Endothelial cell of umbilical vein (primary cell): ENCODE measurements around the gene PSMB4. TPM values are rescaled to one million over a fixed set of nuclear protein-coding genes. Genes with fewer than 3 reads are reported as not detected.

ENCODE experiments used
- BruUV-seq: library from RNA; stranded (reverse); fragments of 400-500 nt; replicated peaks from 2 replicates; lab custom pipeline; 2021; lab: Mats Ljungman, UMichigan
- CTCF ChIA-PET: fragments of 300-600, 350-600 bp; sonication (Branson Sonifier 250); formaldehyde crosslinking; loops from one replicate; lab custom pipeline; 2021; ENCODE audit warnings: antibody characterized with exemption, inconsistent platforms; lab: Charles Lee
- POLR2A ChIA-PET: fragments of 300-600, 350-600 bp; sonication (Branson Sonifier 250); formaldehyde crosslinking; loops from one replicate; lab custom pipeline; 2021; ENCODE audit warnings: antibody characterized with exemption, inconsistent platforms; lab: Charles Lee
- DNase-seq: peaks from one replicate; pipeline ENCODE4 v3.0.0-alpha.2; 2011; ENCODE audit warnings: low read depth, low spot score
- FAIRE-seq: peaks from 2 replicates; lab custom pipeline; 2011; peaks lifted over from hg19 to GRCh38; lab: Jason Lieb, UNC
- H2AFZ ChIP-seq: 2 replicates; pipeline ENCODE4 v1.6.0; 2012; ENCODE audit warnings: low read depth, low read length, control low read depth, inconsistent platforms
- H3K27ac ChIP-seq: 2 replicates; pipeline ENCODE4 v1.5.1; 2011; ENCODE audit warnings: low read depth, mild to moderate bottlenecking, control low read depth, low read length, moderate library complexity; ENCODE audit not compliant: insufficient read depth
- H3K27me3 ChIP-seq, 2 experiments: 2 replicates each; pipeline versions ENCODE4 v1.6.0 to v1.6.1; 2011; ENCODE audit warnings: low read length in 2 of 2, mixed read lengths in 1 of 2; ENCODE audit not compliant: control insufficient read depth in 2 of 2, insufficient read depth in 2 of 2
- H3K36me3 ChIP-seq, 2 experiments: 2 replicates in 1 of 2; 3 replicates in 1 of 2; pipeline ENCODE4 v1.5.1; 2011; ENCODE audit warnings: low read length in 2 of 2, mild to moderate bottlenecking in 1 of 2, moderate library complexity in 1 of 2; ENCODE audit not compliant: control insufficient read depth in 2 of 2, insufficient read depth in 2 of 2; ENCODE audit errors: extremely low read depth in 1 of 2
- H3K4me1 ChIP-seq: 3 replicates; pipeline ENCODE4 v1.5.1; 2011; ENCODE audit warnings: mild to moderate bottlenecking, low read length; ENCODE audit not compliant: control insufficient read depth, insufficient read depth; ENCODE audit errors: extremely low read depth
- H3K4me2 ChIP-seq: 2 replicates; pipeline ENCODE4 v1.6.1; 2011; ENCODE audit warnings: low read length, control low read depth, mixed read lengths; ENCODE audit not compliant: insufficient read depth
- H3K4me3 ChIP-seq, 3 experiments: fragments of 200-600 bp in 1 of 3; sonication (generic), shearing (Covaris generic) in 1 of 3; replicated peaks in 1 of 3; 2 replicates each; pipeline ENCODE4 v1.5.1; 2011 to 2016; ENCODE audit warnings: control low read depth in 3 of 3, low read length in 3 of 3, mild to moderate bottlenecking in 2 of 3, inconsistent platforms in 1 of 3, low read depth in 1 of 3, moderate library complexity in 1 of 3; ENCODE audit not compliant: insufficient read depth in 1 of 3
- H3K79me2 ChIP-seq: 2 replicates; pipeline ENCODE4 v1.6.0; 2012; ENCODE audit warnings: low read length, inconsistent platforms; ENCODE audit not compliant: control insufficient read depth, insufficient read depth
- H3K9ac ChIP-seq: replicated peaks from 2 replicates; pipeline ENCODE3; 2011; ENCODE audit warnings: low read length, control low read depth; ENCODE audit not compliant: insufficient read depth; ENCODE audit errors: extremely low read depth
- H3K9me1 ChIP-seq: replicated peaks from 3 replicates; pipeline ENCODE4 v1.6.0; 2011; ENCODE audit warnings: mild to moderate bottlenecking, low read length; ENCODE audit not compliant: control insufficient read depth, insufficient read depth; ENCODE audit errors: extremely low read depth
- H3K9me3 ChIP-seq: replicated peaks from 2 replicates; pipeline ENCODE4 v1.5.1; 2012; ENCODE audit warnings: low read length, inconsistent platforms; ENCODE audit not compliant: control insufficient read depth, insufficient read depth
- H4K20me1 ChIP-seq: replicated peaks from 2 replicates; pipeline ENCODE3; 2011; ENCODE audit warnings: mild to moderate bottlenecking, low read length; ENCODE audit not compliant: control insufficient read depth, insufficient read depth; ENCODE audit errors: extremely low read depth
- CTCF ChIP-seq, 2 donors: IDR thresholded peaks; 1 replicate in 1 of 2; 2 replicates in 1 of 2; pipeline ENCODE4 v1.5.1; 2011; ENCODE audit warnings: low read length in 2 of 2, mild to moderate bottlenecking in 2 of 2, moderate library complexity in 2 of 2, control low read depth in 1 of 2, inconsistent platforms in 1 of 2, low read depth in 1 of 2; ENCODE audit not compliant: insufficient read depth in 1 of 2; ENCODE audit errors: extremely low read depth in 1 of 2
- EZH2 ChIP-seq: IDR thresholded peaks from 2 replicates; pipeline ENCODE4 v1.6.1; 2012; ENCODE audit warnings: borderline replicate concordance, low read depth, mild to moderate bottlenecking, moderate library complexity, low read length, inconsistent platforms; ENCODE audit not compliant: severe bottlenecking
- FOS ChIP-seq: IDR thresholded peaks from 2 replicates; pipeline ENCODE4 v1.6.1; 2011; ENCODE audit warnings: mild to moderate bottlenecking, low read length, moderate library complexity, borderline replicate concordance; ENCODE audit not compliant: insufficient read depth
- GATA2 ChIP-seq: IDR thresholded peaks from 2 replicates; pipeline ENCODE4 v1.7.0; 2011; ENCODE audit warnings: low read depth, mild to moderate bottlenecking, moderate library complexity, mixed read lengths, low read length; ENCODE audit not compliant: insufficient read length, insufficient read depth
- JUN ChIP-seq: IDR thresholded peaks from 2 replicates; pipeline ENCODE4 v1.6.1; 2011; ENCODE audit warnings: borderline replicate concordance, low read depth; ENCODE audit not compliant: insufficient read length, insufficient read depth
- MAX ChIP-seq: IDR thresholded peaks from 2 replicates; pipeline ENCODE4 v1.6.1; 2011; ENCODE audit not compliant: insufficient read depth, insufficient read length
- MYC ChIP-seq: IDR thresholded peaks from one replicate; pipeline ENCODE4 v1.6.1; 2011; ENCODE audit warnings: mild to moderate bottlenecking, low read depth, low read length
- POLR2A ChIP-seq: IDR thresholded peaks from 2 replicates; pipeline ENCODE4 v1.6.1; 2012; ENCODE audit warnings: low read depth, mild to moderate bottlenecking, control low read depth, low read length
- POLR2AphosphoS5 ChIP-seq: IDR thresholded peaks from 2 replicates; pipeline ENCODE4 v1.6.1; 2012; ENCODE audit warnings: low read depth, mild to moderate bottlenecking, control low read depth, low read length, moderate library complexity; ENCODE audit not compliant: insufficient read depth
- dilution Hi-C: fragments of 300-500 bp; cut with MboI; formaldehyde crosslinking; loops from one replicate; pipeline ENCODE4 v1.15.0; 2019; ENCODE audit warnings: low sequenced_read_pairs; ENCODE audit not compliant: extremely low pct_ligation_motif_present
- intact Hi-C: fragments of 100-400 bp; cut with micrococcal nuclease; formaldehyde crosslinking; loops from one replicate; pipeline ENCODE4 v1.10.0; 2022
- polyA plus RNA-seq, 4 experiments: library from polyadenylated mRNA; depleted of rRNA in 3 of 4; stranded (reverse) in 3 of 4; unstranded in 1 of 4; fragments of >200 nt; gene quantifications; 2 replicates each; pipeline versions ENCODE4 v1.2.1 to v1.2.3, GENCODE V29; 2011 to 2012; ENCODE audit warnings: missing spikeins in 1 of 4
- total RNA-seq: library from RNA; stranded (reverse); gene quantifications from 2 replicates; pipeline ENCODE4 v1.2.3, GENCODE V29; 2021

PSMB4 gene
- total and polyA plus RNA-seq, 2 donors (not counting 3 experiments of a cell fraction or from before 2014, with no cell fraction given), result 335 to 835 TPM

GRCh38 chr1:151377150-151377884 lies 22.1 kb upstream of the PSMB4 start:
- Histone ChIP-seq H3K4me3 (no peak overlapping the region), H3K79me2 (no peaks in the 10 kb centered on the region), H3K36me3 (no peaks in the 10 kb centered on the region), H4K20me1 (no peaks in the 10 kb centered on the region), H3K9ac (no peak overlapping the region), H3K4me2 (no peak overlapping the region), H3K27me3 (peaks cover 2 to 5% of the 10 kb centered on the region in 2 experiments), H3K4me1 (peaks cover 2% of the 10 kb centered on the region), H3K9me1 (no peaks in the 10 kb centered on the region), H3K9me3 (no peaks in the 10 kb centered on the region), H3K27ac (no peak overlapping the region), H2AFZ (no peak overlapping the region)
- intact Hi-C loops (no loop called here), dilution Hi-C loops (no loop called here)
- FAIRE-seq, result no peak
- CTCF ChIA-PET, result interaction anchor here (0.6 kb wide), 1 partner anchor 572 kb away, joined by 5 read pairs; no protein-coding TSS in a partner anchor
- no peak for DNase-seq
- TF ChIP-seq MAX (no peak), POLR2A (no peak), GATA2 (no peak), FOS (no peak), JUN (no peak), POLR2AphosphoS5 (no peak), MYC (no peak), EZH2 (no peak), CTCF (IDR thresholded peaks at IDR 0.05; ENCODE audit: extremely low read depth in 1 of 2, insufficient read depth in 1 of 2, low read depth in 1 of 2, low read length in 2 of 2) (no peak)
- POLR2A ChIA-PET, result no interaction called here
- no TSS peak for BruUV-seq
